ENCODE data around the gene MYRF. TPM values are rescaled to one million over a fixed set of nuclear protein-coding genes. Genes with fewer than 3 reads are reported as not detected.

The MYRF gene
- total and polyA plus RNA-seq, 2 donors (not counting 3 experiments of a cell fraction or from before 2014, with no cell fraction given), result 0.82 to 0.98 TPM

DNA sequence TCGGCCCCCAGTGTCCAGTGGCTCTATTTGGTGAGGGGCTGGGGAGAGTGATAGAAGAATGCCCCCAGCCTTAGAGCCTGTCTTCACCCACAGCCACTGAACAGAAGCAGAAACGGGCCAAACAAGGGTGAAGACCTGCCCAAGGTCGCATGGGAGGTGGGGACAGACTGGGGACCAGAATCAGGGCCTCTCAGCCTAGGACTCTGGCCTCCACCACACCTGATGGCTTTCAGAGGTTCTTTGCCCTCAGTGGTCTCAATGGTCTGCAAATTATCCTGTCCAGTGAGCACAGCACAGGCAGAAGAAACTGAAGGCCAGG lies 4.5 kb upstream of the MYRF start:
- BruUV-seq (replicated peaks), result no TSS peak
- H3K4me3 ChIP-seq (replicated peaks in 1 of 3; ENCODE audit: insufficient read depth in 1 of 3, low read depth in 1 of 3, low read length in 3 of 3), result no peak overlapping the region
- intact Hi-C loops (cut with micrococcal nuclease), result loop anchor here (1.0 to 2.0 kb wide), 3 partner anchors 28 to 361 kb away; no protein-coding TSS in a partner anchor
- no peaks in the 10 kb centered on the region for H3K9me3 ChIP-seq (replicated peaks; ENCODE audit: control insufficient read depth, insufficient read depth, low read length)
- TF ChIP-seq GATA2 (IDR thresholded peaks at IDR 0.05; ENCODE audit: insufficient read depth, insufficient read length, low read depth, low read length) (no peak), POLR2A (IDR thresholded peaks at IDR 0.05; ENCODE audit: low read depth, low read length) (no peak), JUN (IDR thresholded peaks at IDR 0.05; ENCODE audit: borderline replicate concordance, insufficient read depth, insufficient read length, low read depth) (no peak), EZH2 (IDR thresholded peaks at IDR 0.05; ENCODE audit: borderline replicate concordance, low read depth, low read length, severe bottlenecking) (no peak), MYC (IDR thresholded peaks at IDR 0.05; ENCODE audit: low read depth, low read length) (no peak)
- TF ChIP-seq, protein P1, sequence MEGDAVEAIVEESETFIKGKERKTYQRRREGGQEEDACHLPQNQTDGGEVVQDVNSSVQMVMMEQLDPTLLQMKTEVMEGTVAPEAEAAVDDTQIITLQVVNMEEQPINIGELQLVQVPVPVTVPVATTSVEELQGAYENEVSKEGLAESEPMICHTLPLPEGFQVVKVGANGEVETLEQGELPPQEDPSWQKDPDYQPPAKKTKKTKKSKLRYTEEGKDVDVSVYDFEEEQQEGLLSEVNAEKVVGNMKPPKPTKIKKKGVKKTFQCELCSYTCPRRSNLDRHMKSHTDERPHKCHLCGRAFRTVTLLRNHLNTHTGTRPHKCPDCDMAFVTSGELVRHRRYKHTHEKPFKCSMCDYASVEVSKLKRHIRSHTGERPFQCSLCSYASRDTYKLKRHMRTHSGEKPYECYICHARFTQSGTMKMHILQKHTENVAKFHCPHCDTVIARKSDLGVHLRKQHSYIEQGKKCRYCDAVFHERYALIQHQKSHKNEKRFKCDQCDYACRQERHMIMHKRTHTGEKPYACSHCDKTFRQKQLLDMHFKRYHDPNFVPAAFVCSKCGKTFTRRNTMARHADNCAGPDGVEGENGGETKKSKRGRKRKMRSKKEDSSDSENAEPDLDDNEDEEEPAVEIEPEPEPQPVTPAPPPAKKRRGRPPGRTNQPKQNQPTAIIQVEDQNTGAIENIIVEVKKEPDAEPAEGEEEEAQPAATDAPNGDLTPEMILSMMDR (IDR thresholded peaks at IDR 0.05; ENCODE audit: extremely low read depth in 1 of 2, insufficient read depth in 1 of 2, low read depth in 1 of 2, low read length in 2 of 2), result no peak
- TF ChIP-seq, protein P2, sequence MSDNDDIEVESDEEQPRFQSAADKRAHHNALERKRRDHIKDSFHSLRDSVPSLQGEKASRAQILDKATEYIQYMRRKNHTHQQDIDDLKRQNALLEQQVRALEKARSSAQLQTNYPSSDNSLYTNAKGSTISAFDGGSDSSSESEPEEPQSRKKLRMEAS (IDR thresholded peaks at IDR 0.05; ENCODE audit: insufficient read depth, insufficient read length), result no peak
- H3K4me2 ChIP-seq (ENCODE audit: insufficient read depth, low read length), result no peak overlapping the region
- H3K27me3 ChIP-seq (ENCODE audit: control insufficient read depth in 2 of 2, insufficient read depth in 2 of 2, low read length in 2 of 2), result no peaks in the 10 kb centered on the region
- H2AFZ ChIP-seq (ENCODE audit: low read depth, low read length), result no peak overlapping the region
- H3K27ac ChIP-seq (ENCODE audit: insufficient read depth, low read depth, low read length), result no peak overlapping the region
- H3K36me3 ChIP-seq (ENCODE audit: control insufficient read depth in 2 of 2, extremely low read depth in 1 of 2, insufficient read depth in 2 of 2, low read length in 2 of 2), result no peaks in the 10 kb centered on the region
- CTCF ChIA-PET, result interaction anchor here (0.9 to 5.4 kb wide), 22 partner anchors 9 to 360 kb away, joined by 3 to 91 read pairs (median 8); partner anchors contain the start of genes FEN1 and TMEM258
- no peak overlapping the region for H3K9ac ChIP-seq (replicated peaks; ENCODE audit: extremely low read depth, insufficient read depth, low read length)
- dilution Hi-C loops (cut with MboI; ENCODE audit: extremely low pct_ligation_motif_present, low sequenced_read_pairs), result no loop called here
- FAIRE-seq (no peak), DNase-seq (ENCODE audit: low read depth, low spot score) (no peak)
- POLR2A ChIA-PET, result no interaction called here
- peaks cover 3% of the 10 kb centered on the region for H3K4me1 ChIP-seq (ENCODE audit: control insufficient read depth, extremely low read depth, insufficient read depth, low read length)
- no peaks in the 10 kb centered on the region for H3K9me1 ChIP-seq (replicated peaks; ENCODE audit: control insufficient read depth, extremely low read depth, insufficient read depth, low read length)
- H3K79me2 ChIP-seq (ENCODE audit: control insufficient read depth, insufficient read depth, low read length), result no peaks in the 10 kb centered on the region
- no peaks in the 10 kb centered on the region for H4K20me1 ChIP-seq (replicated peaks; ENCODE audit: control insufficient read depth, extremely low read depth, insufficient read depth, low read length)
